SKM-1 (cell line): ENCODE data around the gene CFAP20DC.
"Not testable (repeated sequence)": the region's sequence is repeated elsewhere in the genome, so short reads cannot be mapped to it uniquely, and the experiment has no call there.

Source experiments
- DNase-seq: peaks from one replicate; lab custom pipeline; 2025; ENCODE audit not compliant: unreplicated experiment; lab: John Stamatoyannopoulos, UW

The CFAP20DC gene

GRCh38 chr3:59023612-59024011 lies 26.2 kb downstream of the CFAP20DC start:
- no peak for DNase-seq

- DNase-seq: no peak
Observed at GRCh38 chr3:59017617-59017984, 32.2 kb downstream of the CFAP20DC start.

GRCh38 chr3:59016930-59017616 lies 32.8 kb downstream of the CFAP20DC start:
- no peak for DNase-seq

GRCh38 chr3:59013611-59014010 lies 36.2 kb downstream of the CFAP20DC start:
- DNase-seq: no peak

GRCh38 chr3:59006634-59007517 lies 42.9 kb downstream of the CFAP20DC start:
- DNase-seq: no peak

- no peak for DNase-seq
Observed at GRCh38 chr3:59001675-59002074, 48.1 kb downstream of the CFAP20DC start.

- no peak for DNase-seq
Observed at GRCh38 chr3:58999774-59000160, 50.1 kb downstream of the CFAP20DC start.

GRCh38 chr3:58999134-58999773 lies 50.6 kb downstream of the CFAP20DC start:
- no peak for DNase-seq

- DNase-seq: no peak
Observed at GRCh38 chr3:58998476-58999117, 51.2 kb downstream of the CFAP20DC start.

GRCh38 chr3:58996730-58997129 lies 53.1 kb downstream of the CFAP20DC start:
- no peak for DNase-seq

GRCh38 chr3:58994746-58995330 lies 55.0 kb downstream of the CFAP20DC start:
- DNase-seq: peak; percentile 34

- DNase-seq: no peak
Observed at GRCh38 chr3:58993547-58993946, 56.3 kb downstream of the CFAP20DC start.

- no peak for DNase-seq
Observed at GRCh38 chr3:58991623-58992022, 58.2 kb downstream of the CFAP20DC start.

- DNase-seq: no peak
Observed at GRCh38 chr3:58991026-58991425, 58.8 kb downstream of the CFAP20DC start.

- no peak for DNase-seq
Observed at GRCh38 chr3:58989955-58990354, 59.9 kb downstream of the CFAP20DC start.

- no peak for DNase-seq
Observed at GRCh38 chr3:58989163-58989562, 60.7 kb downstream of the CFAP20DC start.

- DNase-seq: no peak
Observed at GRCh38 chr3:58988041-58988440, 61.8 kb downstream of the CFAP20DC start.

GRCh38 chr3:58986654-58987053 lies 63.2 kb downstream of the CFAP20DC start:
- no peak for DNase-seq

- no peak for DNase-seq
Observed at GRCh38 chr3:58979840-58980239, 70.0 kb downstream of the CFAP20DC start.

GRCh38 chr3:58973796-58974195 lies 76.0 kb downstream of the CFAP20DC start:
- no peak for DNase-seq

GRCh38 chr3:58967866-58968265 lies 82.0 kb downstream of the CFAP20DC start:
- DNase-seq: not testable (repeated sequence)
